NCI-H2227 (cell line): ENCODE data around the gene SEC16A.

Source experiments
- DNase-seq: peaks from one replicate; lab custom pipeline; 2025; ENCODE audit not compliant: unreplicated experiment; lab: John Stamatoyannopoulos, UW

SEC16A gene, protein sequence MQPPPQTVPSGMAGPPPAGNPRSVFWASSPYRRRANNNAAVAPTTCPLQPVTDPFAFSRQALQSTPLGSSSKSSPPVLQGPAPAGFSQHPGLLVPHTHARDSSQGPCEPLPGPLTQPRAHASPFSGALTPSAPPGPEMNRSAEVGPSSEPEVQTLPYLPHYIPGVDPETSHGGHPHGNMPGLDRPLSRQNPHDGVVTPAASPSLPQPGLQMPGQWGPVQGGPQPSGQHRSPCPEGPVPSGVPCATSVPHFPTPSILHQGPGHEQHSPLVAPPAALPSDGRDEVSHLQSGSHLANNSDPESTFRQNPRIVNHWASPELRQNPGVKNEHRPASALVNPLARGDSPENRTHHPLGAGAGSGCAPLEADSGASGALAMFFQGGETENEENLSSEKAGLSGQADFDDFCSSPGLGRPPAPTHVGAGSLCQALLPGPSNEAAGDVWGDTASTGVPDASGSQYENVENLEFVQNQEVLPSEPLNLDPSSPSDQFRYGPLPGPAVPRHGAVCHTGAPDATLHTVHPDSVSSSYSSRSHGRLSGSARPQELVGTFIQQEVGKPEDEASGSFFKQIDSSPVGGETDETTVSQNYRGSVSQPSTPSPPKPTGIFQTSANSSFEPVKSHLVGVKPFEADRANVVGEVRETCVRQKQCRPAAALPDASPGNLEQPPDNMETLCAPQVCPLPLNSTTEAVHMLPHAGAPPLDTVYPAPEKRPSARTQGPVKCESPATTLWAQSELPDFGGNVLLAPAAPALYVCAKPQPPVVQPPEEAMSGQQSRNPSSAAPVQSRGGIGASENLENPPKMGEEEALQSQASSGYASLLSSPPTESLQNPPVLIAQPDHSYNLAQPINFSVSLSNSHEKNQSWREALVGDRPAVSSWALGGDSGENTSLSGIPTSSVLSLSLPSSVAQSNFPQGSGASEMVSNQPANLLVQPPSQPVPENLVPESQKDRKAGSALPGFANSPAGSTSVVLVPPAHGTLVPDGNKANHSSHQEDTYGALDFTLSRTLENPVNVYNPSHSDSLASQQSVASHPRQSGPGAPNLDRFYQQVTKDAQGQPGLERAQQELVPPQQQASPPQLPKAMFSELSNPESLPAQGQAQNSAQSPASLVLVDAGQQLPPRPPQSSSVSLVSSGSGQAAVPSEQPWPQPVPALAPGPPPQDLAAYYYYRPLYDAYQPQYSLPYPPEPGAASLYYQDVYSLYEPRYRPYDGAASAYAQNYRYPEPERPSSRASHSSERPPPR (N-terminal part only)

DNA sequence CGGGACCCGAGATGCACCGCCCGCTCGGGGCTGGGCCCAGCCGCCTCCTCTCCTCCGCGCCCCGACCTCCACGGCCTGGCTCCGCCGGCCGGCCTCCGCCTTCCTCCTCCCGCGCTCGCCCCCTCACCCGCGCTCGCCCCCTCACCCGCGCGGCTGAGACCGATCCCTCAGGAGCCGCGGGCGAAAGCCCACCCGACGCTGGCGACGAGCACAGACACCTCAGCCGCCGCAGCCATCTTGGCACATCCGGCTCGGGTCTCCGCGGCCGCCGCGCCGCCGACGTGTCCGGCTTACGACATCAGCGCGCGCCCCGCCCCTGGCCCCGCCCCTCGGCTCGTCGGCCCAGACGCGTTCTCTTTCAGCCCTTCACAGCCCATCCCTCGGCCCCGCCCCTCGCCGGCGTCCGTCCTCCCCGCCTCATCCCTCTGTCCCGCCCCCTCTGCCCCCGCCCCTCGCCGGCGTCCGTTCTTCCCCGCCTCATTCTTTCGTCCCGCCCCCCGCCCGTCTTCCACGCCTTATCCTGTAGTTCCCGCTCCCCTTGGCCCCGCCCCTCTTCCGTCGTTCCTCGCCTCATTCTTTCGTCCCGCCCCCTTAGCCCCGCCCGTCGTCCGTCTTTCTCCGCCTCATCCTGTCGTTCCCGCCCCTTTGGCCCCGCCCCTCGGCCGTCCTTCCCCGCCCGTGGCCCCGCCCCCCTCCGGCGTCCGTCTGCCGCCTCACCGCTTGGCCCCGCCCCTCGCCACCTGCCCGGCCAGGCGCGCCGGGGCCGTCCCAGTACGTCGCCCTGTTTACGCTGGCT, at the start of gene SEC16A:
Gene SEC16A, minus strand, starts transcription at position 248 of the 796 bp plus-strand sequence. CDS start 5,425 bp downstream, outside the sequence.
- peak; percentile 98 for DNase-seq

DNA sequence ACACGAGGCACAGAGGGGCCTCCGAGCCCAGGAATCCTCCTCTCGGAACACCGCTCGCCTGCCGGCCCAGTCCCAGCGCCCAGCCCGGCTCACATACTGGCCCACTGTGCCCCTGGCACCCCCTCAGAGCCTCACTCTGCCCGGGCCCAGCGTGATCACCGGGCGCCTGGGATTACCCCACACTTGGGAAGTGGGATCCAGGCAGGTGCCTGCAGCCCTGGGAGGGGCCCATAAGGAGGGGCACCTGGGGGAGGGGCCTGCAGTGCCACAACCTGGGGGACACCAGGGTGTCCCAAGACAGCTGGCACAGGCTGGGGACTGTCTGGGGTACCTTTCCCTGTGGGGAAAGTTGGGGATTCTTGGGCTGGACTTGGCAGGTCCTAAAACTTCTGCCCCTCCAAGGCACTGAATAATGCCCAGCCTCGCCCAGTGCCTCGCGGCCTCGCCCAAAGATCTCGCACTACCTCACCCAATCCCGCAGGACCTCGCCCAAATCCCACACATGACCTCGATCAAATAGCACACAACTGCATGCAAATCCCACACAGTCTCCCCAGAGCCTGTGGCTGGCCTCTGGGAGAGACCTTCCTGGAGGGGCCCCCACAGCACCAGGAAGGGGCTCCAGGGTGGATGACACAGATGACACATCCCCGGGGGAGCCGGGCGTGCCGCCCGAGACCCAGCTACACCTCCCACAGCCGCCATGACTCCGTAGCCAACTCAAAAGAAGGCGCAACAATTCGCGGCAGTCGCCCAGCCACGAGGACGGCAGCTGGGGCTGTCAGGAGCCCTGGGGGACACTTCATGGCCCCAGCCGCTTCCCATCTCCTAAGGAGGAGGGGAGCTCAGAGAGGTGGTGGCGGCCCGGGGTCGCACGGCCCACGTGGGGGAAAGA, 49.3 kb upstream of the SEC16A start:
- no peak for DNase-seq

DNA sequence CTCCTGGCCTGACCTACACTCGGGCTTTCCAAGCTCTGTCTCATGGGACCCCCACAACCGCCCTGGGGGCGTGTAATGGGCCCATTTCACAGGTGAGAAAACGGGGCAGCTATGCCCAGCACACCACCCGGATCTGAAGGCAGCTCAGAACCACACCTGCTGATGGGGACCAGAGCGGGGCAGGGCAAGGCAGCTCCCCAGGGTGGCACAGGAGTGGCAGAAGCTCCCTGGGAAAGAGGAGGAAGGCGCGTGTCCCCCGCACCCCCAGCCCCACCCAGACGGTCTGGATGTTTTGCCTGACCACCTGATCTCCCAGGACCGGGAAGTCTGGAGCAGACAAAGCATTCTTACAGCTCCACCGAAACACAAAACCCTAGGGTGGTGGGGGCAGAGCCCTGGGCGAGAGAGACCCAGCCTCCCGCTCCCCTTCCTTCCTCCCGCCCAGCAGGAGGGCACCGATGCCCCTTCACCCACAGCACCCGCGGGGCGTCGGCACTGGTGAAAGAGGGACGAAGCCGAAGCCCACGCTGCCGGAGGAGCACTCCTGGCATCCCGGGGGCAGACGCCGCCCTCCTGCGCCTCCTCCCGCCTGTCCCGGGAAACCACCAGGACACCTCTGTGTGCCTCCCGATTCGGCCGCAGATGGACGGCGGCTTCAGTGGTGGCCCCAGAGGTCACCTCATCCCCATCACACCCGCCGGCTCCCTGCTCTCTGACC, 48.5 kb upstream of the SEC16A start:
- no peak for DNase-seq

DNA sequence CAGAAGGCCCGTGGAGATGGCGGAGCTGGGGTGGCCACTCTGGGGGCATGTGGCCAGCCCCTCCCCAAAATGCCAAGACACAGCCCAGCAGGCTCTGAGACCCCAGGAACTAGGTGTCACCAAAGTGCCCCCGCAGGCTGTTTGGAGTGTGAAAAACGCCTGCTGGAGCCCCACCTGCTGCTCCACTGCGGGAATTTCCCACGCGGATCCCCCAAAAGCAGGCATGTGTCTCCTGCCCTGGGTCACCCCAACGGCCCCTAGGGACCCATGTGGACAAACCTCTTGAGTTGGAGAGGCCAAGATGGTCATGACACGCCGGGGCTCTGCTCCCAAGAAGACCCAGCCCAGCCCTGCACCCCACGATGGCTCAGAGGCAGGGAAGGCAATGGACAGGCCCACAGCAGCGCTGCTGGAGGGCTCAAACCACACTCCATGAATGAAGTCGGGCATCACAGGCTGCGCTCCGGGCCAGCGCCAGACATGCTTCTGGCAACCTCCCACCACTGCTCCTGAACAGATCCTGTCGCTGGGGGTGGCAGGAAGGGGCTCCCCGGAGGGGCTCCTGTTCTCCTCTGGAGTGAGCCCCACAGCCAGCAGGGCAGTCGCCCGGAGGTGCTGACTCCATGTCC, 47.7 kb upstream of the SEC16A start:
- DNase-seq: no peak

DNA sequence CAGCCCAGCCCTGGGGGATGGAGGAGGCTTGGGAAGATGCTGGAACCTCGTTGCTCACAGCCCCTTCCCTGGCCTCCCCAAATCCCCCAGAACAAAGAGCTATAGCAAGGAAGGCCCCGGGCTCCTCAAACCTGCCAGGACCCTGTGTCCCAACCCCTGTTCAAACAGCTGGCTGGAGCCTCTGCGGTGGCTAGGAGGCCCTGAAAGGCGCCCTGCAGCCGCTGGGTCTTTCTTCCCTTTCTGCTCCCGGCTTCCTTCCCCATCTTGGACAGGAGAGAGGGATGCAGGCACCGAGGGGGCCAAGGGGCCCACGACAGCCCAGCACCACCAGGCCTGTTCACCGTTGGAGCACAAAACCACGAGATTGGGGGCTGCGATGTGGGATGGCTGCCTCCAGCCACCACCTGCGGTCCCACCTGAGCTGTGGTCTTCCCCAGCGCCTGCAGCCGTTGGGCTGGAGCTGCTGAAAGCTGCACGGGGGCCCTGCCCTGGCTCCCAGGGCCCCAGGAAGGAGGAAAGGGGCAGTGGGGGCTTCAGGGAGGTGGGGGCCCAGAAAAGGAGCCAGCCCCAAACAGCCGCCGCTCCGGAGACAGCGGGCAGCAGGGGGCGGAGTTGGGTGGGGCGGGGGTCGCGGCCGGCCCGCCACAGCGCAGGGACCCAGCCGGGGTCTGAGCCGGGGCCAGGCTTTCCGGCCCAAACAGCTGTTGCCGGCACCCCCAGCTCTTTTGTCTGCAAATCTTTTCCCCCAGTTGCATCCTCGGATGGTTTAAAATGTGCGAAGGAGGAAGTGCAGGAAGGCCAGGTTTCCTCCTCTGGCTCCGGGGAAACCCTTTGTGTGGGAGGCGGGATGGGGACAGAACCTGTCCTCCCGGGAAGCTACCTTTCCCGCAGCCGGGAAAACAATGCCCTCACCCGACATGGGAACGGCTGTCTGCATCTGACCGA, 46.9 kb upstream of the SEC16A start:
- no peak for DNase-seq

DNA sequence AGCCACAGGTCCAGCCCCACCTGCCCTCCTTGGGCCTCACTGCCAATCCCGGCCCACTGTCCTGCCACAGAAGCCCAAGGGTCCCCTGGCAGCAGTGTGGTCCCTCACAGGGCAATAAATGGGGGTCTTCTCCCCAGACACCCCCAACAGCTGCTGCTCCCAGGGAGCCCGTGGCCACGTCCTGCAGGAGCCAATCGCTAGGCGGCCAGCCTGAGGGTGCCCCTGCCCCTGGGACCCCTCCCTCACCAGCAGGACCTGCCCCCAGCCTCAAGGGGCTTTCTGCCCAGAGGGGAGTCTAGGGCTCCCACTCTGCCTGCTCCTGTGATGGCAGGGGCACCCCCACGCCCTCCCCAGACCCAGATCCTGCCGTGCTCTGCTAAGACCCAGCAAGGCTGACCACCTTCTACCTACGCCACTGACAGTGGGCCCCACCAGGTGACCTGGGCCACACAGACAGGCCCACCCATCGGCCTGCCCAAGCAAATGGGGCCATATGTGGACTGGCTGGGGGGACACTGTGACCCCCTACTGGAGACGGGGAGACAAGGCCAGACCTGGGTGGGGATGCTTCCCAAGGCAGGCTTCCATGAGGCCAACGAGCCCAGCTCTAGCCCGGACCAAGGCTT, 46.0 kb upstream of the SEC16A start:
- DNase-seq: no peak

DNA sequence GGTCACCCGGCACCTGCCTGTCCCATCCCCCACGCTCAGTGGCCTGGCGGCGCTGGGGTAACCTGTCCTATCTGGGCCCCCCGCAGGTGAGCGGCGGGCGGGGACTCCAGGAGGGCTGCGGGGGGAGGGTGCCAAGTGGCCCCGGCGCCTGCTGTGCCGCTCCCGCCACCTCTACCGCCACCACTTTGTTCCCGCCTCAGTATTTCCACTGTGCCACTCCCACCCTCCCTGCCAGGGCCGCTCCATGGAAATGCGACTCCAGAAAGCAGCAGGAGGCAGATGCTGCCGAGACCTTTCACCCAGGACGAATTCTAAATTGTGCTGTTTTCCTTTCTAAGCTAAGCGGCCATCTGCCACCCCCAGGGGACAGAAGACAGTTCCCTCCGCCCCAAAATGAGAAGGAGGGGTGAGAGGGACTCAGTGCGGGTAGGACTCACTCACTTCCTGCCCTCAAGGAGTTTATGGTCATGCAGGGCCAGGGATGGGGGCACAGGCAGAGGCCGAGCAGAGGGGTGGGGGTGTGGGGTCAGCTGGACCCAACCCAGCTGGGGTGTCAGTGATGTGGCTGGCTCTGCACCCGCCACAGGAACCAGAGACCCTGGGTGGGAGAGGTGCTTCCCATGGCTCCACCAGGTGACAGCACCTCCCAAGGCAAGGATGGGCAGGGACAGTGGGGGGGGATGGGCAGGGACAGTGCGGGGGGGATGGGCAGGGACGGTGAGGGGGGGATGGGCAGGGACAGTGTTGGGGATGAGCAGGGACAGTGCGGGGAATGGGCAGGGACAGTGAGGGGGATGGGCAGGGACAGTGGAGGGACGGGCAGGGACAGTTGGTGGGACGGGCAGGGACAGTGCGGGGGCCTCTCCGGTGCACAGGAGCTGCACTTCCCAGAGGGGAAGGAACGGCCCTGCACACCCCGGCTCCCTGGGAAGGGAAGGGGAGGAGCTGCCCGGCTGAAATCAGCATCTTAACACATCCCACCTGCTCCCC, 45.2 kb upstream of the SEC16A start:
- peak; percentile 74 for DNase-seq

DNA sequence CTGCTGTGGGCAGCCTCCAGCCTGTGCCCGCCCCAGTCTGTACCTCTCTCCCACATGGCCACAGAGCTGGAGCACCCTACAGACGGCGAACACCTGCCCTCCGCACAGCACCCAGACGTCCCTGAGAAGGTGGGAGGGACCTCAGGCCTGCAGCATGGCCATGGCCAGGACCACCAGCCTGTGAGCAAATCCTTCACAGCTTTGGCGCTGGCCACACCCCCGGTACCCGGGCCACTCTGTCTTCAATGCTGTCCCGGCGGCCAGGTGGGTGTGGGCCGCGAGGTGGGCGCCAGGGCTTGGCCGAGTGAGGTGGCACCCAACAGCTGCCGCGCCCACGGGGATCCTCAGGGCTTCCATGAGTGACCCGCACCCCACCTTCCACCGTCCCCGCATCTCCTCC, 44.3 kb upstream of the SEC16A start:
- DNase-seq: no peak

DNA sequence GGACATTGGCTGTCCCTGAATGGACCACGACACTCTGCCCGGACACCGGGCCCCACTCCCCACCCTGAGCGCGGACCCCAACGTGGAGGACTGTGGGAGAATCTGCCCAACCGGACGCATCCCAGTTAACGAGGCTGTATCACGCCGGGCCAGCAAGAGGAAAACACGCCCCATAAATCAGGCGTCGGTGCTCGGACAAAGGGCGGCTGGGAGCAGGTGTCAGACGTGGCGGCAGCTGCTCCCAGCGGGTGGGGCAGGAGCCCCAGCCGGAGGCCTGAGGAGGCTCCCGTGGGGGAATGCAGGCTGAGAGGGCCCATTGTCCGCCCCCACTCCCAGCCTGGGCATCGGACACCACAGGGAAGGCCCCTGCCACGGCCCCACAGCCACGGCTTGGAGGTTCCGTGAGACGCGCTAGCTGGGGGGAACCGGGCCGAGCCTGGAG, 43.8 kb upstream of the SEC16A start:
- DNase-seq: peak; percentile 50

DNA sequence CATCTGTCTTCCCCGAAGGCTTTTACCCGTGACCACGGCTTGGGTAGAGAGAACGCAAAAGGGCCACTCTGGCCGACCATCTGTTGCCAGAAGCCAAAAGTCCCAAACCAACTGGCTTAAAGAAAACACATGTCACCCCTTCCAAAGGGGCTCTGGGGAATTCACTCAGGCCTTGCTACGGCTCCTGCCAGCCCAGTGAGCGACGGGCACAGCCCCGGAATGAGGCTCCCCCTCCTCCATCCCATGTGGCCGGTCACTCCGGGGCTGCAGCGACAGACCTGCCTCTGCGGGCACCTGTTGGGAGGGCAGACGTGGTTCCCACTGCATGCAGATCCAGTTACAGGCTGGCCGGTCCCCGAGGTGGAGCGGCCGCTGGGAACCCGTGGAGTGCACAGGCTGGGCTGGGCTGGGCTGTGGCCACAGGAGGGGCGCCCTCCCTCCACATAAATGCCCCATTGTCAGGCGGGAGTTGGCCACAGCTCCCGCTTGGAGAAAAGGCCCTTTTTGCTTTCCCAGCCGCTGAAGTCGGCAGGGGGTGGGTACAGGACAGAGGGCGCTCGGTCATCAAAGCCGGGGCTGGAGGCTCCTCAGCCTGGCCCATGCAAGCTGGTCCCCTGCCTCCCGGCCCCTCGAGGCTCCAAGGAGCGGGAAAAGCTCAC, 43.1 kb upstream of the SEC16A start:
- DNase-seq: peak; percentile 14

DNA sequence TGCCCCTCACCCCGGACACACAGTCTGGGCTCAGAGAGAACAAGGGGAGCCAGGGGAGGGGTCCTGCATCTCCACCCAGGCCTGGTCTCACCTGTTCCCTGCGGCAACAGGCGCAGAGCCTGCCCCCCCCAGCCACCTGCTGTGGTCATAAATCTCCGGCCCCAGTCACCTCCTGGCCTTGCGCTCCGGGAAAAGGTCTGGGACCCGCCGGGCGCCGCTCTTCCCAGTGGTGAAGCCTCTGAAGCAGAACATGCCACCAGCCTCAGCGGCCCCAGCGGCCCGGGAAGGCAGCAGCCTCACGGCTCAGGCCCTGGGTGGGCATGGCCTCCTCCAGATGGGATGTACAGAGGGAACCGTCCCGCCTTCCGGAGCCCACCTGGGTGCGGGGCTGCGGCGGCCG, 42.4 kb upstream of the SEC16A start:
- DNase-seq: no peak

DNA sequence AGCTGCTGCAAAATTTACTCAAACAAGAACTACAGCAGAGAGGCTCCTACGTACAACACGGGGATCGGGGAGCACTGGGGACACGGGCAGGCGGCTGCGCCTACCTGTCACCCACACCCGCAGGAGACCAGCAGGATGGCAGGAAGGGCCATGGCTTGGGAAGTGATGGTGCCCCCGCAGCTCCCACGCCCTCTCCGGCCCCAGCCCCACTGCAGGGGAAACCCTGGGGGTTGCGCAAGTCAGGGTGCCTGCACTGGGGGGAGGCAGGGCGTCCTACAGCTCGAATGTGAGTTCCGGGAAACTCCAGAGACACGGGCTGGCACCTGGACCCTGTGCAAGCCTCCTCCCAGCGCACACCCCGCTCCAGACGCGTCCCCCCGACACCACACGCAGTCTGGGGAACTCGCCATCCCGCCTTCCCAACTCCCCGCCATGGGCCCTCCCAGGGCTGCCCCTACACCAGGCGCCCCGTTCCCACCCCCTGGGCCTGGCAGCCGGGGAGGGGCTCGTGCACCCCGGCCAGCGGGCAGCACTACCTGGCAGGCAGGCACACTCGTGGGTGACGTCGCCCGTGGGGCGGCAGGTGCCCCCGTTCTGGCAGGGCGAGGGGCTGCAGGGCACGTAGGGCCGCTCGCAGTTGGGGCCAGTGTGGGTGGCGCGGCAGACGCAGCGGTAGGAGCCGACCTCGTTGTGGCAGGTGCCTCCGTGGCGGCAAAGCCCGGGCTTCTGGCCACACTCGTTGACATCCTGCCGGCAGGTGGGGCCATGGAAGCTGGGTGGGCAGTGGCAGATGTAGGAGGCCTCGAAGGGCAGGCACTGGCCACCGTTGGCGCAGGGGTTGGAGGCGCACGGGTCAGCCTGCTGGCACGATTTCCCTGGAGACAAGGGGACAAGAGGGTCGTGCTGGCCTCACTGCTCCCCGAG, 39.7 kb upstream of the SEC16A start:
- DNase-seq: no peak

DNA sequence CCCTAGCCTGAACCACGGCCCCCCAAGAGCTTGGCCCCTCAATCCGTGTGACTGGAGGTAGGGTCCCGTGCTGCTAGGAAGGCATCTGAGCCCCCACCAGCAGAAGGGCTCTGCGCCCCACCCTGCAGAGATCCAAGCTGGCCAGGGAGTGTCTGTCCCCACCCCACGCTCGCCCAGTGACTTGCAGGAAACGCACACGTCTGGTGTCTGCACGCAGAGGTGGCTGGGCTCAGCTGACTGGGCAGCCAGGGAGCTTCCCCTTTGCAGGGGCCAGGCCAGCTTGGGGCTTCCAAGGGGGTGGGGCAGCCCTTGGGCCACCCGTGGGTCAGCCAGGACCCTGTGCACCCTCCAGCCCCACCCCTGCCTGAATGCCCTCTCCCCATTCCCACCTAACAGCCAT, 38.7 kb upstream of the SEC16A start:
- no peak for DNase-seq

DNA sequence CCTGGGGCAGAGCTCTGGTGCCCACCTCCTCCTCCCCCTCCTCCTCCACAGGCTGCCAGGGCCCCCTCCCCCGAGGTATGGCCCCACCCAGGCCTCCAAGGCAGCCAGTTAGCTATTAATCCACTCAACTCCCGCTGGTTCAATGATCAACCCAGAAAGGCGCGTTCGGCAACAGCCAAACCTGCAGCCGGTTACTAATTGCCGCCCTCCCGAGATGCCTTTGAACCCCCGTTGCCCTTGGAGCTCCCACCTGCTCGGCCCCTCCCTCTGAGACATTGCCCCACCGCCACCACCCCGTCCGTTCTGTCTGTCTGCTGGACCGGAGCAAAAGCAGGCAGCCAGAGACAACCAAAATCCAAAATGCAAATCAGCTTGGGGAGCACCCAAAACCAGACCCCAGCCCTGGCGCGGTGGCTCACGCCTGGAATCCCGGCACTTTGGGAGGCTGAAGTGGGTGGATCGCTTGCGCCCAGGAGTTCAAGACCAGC, 37.3 kb upstream of the SEC16A start:
- peak; percentile 29 for DNase-seq
